Measurements from ENCODE around the gene SGCD.

DNA sequence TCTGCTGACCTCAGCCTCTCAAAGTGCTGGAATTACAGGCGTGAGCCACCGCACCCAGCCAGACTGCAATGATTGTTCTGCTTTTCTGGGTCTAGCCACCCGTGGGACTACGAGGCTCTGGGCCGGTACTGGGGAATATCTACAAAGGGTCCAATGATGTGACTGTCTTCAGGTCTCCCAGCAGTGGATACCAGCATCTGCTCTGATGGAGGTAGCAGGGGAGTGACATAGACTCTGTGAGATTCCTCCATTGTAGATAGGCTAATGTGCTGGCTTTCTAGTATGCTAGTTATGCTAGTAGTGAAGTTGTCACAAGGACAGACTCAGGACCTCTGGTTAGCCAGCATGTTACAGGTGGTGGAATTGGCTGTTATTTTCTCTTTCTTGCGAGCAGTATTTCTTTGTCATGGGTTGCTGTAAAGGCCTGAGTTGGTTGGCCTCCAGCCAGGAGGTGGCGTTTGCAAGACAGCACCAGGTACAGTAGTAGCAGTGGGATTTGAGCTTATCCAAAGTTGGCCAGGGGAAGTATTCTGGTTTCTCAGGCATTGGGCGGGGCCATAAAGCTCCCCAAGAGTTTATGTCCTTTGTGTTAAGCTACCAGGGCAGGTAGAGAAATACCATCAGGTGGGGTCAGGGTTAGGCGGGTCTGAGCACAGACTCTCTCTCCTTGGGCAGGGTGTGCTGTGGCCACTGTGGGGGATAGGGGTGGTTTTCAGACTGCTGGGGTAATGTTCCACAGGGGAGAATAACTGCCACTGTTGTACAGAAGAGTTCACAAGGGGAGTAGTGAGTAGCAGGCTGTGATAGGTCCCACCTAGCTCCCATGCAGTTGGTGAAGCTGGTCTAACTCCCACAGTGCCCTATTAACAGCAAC lies 105.2 kb downstream of the SGCD start:
- TF ChIP-seq YY1 (IDR thresholded peaks at IDR 0.05; ENCODE audit: low read depth) (no peak), NFIC (IDR thresholded peaks at IDR 0.05; ENCODE audit: borderline replicate concordance) (no peak), SMC3 (IDR thresholded peaks at IDR 0.05; ENCODE audit: low read depth, low read length) (no peak), TCF12 (IDR thresholded peaks at IDR 0.05) (no peak), GATA2 (CRISPR knock-in tag; IDR thresholded peaks at IDR 0.05) (no peak), FOSL2 (IDR thresholded peaks at IDR 0.05; ENCODE audit: borderline replicate concordance, low read depth) (no peak), SIN3A (IDR thresholded peaks at IDR 0.05; ENCODE audit: borderline replicate concordance, low read depth, low read length) (no peak), EZH2phosphoT487 (IDR thresholded peaks at IDR 0.05; ENCODE audit: borderline replicate concordance, low read depth) (no peak), MXI1 (IDR thresholded peaks at IDR 0.05; ENCODE audit: low read depth, low read length) (no peak), EP300 (IDR thresholded peaks at IDR 0.05; ENCODE audit: borderline replicate concordance in 1 of 2, low read depth in 1 of 2, low read length in 1 of 2) (no peak)
- TF ChIP-seq, protein P1, sequence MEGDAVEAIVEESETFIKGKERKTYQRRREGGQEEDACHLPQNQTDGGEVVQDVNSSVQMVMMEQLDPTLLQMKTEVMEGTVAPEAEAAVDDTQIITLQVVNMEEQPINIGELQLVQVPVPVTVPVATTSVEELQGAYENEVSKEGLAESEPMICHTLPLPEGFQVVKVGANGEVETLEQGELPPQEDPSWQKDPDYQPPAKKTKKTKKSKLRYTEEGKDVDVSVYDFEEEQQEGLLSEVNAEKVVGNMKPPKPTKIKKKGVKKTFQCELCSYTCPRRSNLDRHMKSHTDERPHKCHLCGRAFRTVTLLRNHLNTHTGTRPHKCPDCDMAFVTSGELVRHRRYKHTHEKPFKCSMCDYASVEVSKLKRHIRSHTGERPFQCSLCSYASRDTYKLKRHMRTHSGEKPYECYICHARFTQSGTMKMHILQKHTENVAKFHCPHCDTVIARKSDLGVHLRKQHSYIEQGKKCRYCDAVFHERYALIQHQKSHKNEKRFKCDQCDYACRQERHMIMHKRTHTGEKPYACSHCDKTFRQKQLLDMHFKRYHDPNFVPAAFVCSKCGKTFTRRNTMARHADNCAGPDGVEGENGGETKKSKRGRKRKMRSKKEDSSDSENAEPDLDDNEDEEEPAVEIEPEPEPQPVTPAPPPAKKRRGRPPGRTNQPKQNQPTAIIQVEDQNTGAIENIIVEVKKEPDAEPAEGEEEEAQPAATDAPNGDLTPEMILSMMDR (IDR thresholded peaks at IDR 0.05), result no peak
- TF ChIP-seq, protein P2, sequence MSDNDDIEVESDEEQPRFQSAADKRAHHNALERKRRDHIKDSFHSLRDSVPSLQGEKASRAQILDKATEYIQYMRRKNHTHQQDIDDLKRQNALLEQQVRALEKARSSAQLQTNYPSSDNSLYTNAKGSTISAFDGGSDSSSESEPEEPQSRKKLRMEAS (IDR thresholded peaks at IDR 0.05; ENCODE audit: low read depth), result no peak

Data from SK-N-SH (cell line).